Measurements from ENCODE around the gene NECAB3. TPM values are rescaled to one million over a fixed set of nuclear protein-coding genes. Genes with fewer than 3 reads are reported as not detected.

NECAB3 gene
- total RNA-seq, 2 experiments from 2014 or later = 62.4 to 79.4 TPM

DNA sequence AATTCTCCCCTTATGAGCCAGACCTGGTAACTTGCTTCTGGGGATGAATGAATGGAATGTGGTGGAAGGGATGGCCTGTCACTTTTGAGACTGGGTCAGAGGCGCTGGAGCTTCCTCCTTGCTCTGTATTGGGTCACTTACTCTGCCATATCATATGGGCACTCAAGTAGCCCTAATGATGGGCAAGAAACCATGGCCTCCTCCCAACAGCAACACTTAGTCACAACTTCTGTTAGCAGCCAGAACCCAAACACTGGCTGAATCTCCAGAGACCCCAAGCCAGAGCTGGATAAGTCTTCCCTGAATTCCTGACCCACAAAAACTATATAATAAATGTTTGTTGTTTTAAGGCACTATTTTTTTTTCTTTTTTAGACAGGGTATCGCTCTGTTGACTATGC lies 6.5 kb upstream of the NECAB3 start:
- Histone ChIP-seq H3K36me3 (ENCODE audit: insufficient read depth, low read length) (peaks cover 92% of the 10 kb centered on the region), H3K4me2 (ENCODE audit: low read length) (peak overlapping the region; percentile 97), H4K20me1 (ENCODE audit: insufficient read depth, low read length) (peaks cover 27% of the 10 kb centered on the region), H2AFZ (ENCODE audit: low read length) (no peak overlapping the region), H3K9me2 (ENCODE audit: insufficient read depth, low read length) (no peaks in the 10 kb centered on the region), H3K9me3 (ENCODE audit: low read length) (no peaks in the 10 kb centered on the region), H3K27ac (ENCODE audit: low read depth, low read length, poor library complexity, severe bottlenecking) (peak overlapping the region; percentile 78), H3K4me1 (ENCODE audit: insufficient read depth, low read length, poor library complexity, severe bottlenecking) (peaks cover 63% of the 10 kb centered on the region), H3K79me2 (ENCODE audit: insufficient read depth, low read depth, low read length) (peaks cover 66% of the 10 kb centered on the region), H3K4me3 (ENCODE audit: low read depth, low read length, poor library complexity, severe bottlenecking) (peak overlapping the region; percentile 48)
- BruUV-seq (replicated peaks) = no TSS peak
- intact Hi-C loops (cut with micrococcal nuclease; ENCODE audit: unreplicated experiment) = loop anchor here (10.0 kb wide), 1 partner anchor 1934 kb away; the partner anchor contains the start of gene SPAG4
- ChIA-PET POLR2A (interaction anchor here (0.5 to 1.0 kb wide), 3 partner anchors 95 to 1027 kb away, joined by 3 read pairs; no protein-coding TSS in a partner anchor), CTCF (ENCODE audit: unreplicated experiment) (interaction anchor here (1.5 to 2.9 kb wide), 2 partner anchors 13 to 51 kb away, joined by 4 to 16 read pairs; partner anchors contain the start of genes ACTL10 and ZNF341)
- no peak for DNase-seq (ENCODE audit: low spot score)
- TF ChIP-seq, protein P1, sequence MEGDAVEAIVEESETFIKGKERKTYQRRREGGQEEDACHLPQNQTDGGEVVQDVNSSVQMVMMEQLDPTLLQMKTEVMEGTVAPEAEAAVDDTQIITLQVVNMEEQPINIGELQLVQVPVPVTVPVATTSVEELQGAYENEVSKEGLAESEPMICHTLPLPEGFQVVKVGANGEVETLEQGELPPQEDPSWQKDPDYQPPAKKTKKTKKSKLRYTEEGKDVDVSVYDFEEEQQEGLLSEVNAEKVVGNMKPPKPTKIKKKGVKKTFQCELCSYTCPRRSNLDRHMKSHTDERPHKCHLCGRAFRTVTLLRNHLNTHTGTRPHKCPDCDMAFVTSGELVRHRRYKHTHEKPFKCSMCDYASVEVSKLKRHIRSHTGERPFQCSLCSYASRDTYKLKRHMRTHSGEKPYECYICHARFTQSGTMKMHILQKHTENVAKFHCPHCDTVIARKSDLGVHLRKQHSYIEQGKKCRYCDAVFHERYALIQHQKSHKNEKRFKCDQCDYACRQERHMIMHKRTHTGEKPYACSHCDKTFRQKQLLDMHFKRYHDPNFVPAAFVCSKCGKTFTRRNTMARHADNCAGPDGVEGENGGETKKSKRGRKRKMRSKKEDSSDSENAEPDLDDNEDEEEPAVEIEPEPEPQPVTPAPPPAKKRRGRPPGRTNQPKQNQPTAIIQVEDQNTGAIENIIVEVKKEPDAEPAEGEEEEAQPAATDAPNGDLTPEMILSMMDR (conservative IDR thresholded peaks at IDR 0.05; ENCODE audit: low read length) = no peak
- no peak for TF ChIP-seq EZH2phosphoT487 (IDR thresholded peaks at IDR 0.05; ENCODE audit: borderline replicate concordance, low read depth, low read length)

DNA sequence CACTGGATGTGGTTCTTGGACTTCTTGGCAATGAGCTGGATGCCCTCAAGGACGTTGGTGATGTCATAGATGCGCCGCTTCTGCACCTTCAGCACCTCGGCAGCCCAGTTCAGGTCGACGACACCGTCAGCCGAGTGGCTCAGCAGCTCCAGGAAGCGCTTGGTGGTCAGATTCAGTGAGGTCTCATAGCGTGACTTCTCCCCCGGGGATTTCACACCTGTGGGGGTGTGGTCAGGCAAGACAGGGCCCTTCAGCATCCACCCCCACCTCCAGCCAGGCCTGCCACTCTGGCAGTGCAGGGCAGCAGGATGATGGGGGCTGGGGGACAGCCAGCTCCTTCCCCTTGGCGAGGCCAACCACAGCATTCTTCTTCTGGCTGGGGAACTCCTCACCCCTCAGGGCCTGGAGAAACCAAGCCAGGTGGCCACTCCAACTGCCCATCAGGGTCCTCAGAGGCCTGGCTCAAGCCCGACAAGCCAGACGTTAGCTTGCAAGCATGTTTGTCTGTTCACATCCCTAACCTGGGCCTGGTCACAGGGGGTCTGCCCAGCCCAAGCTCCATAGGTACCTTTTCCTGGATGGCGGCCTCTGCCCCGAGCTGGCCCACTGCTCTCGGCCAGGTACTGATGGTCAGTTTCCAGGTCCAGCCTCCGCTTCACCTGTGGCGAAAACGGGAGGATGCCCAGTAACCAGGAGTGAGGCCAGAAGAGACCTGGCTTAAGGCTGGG lies 5.7 kb upstream of the NECAB3 start:
- TF ChIP-seq EZH2phosphoT487 (IDR thresholded peaks at IDR 0.05; ENCODE audit: borderline replicate concordance, low read depth, low read length) = no peak
- TF ChIP-seq, protein P1 (conservative IDR thresholded peaks at IDR 0.05; ENCODE audit: low read length) = no peak
- Histone ChIP-seq H3K9me3 (ENCODE audit: low read length) (no peaks in the 10 kb centered on the region), H3K4me2 (ENCODE audit: low read length) (peak overlapping the region; percentile 97), H3K27ac (ENCODE audit: low read depth, low read length, poor library complexity, severe bottlenecking) (peak overlapping the region; percentile 78), H2AFZ (ENCODE audit: low read length) (no peak overlapping the region), H3K9me2 (ENCODE audit: insufficient read depth, low read length) (no peaks in the 10 kb centered on the region), H3K79me2 (ENCODE audit: insufficient read depth, low read depth, low read length) (peaks cover 62% of the 10 kb centered on the region), H3K4me3 (ENCODE audit: low read depth, low read length, poor library complexity, severe bottlenecking) (peak overlapping the region; percentile 48), H3K36me3 (ENCODE audit: insufficient read depth, low read length) (peaks cover 96% of the 10 kb centered on the region), H3K4me1 (ENCODE audit: insufficient read depth, low read length, poor library complexity, severe bottlenecking) (peaks cover 70% of the 10 kb centered on the region), H4K20me1 (ENCODE audit: insufficient read depth, low read length) (peaks cover 26% of the 10 kb centered on the region)
- BruUV-seq (replicated peaks) = no TSS peak
- ChIA-PET POLR2A (interaction anchor here (0.5 to 1.4 kb wide), 7 partner anchors 11 to 434 kb away, joined by 3 to 8 read pairs (median 4); partner anchors contain the start of genes ACTL10, CBFA2T2 and PXMP4), CTCF (ENCODE audit: unreplicated experiment) (interaction anchor here (2.9 kb wide), 1 partner anchor 12 kb away, joined by 16 read pairs; the partner anchor contains the start of gene ACTL10)
- peak; percentile 96 for DNase-seq (ENCODE audit: low spot score)
- intact Hi-C loops (cut with micrococcal nuclease; ENCODE audit: unreplicated experiment) = loop anchor here (10.0 kb wide), 1 partner anchor 1935 kb away; the partner anchor contains the start of gene SPAG4
